Hypothalamus (tissue), 51 donors: Measurements from ENCODE around the gene SYTL5.

ENCODE experiments used
- DNase-seq, 51 donors: peaks; one replicate each; lab custom pipeline; 2025; lab: John Stamatoyannopoulos, UW

SYTL5 gene

GRCh38 chrX:38018766-38019425, 12.5 kb downstream of the SYTL5 start:
- DNase-seq: no peak

GRCh38 chrX:38028300-38028699, 21.9 kb downstream of the SYTL5 start:
- DNase-seq: no peak

GRCh38 chrX:38036466-38036865, 30.1 kb downstream of the SYTL5 start:
- no peak for DNase-seq

- DNase-seq: no peak
These were observed 32.1 kb downstream of the SYTL5 start for GRCh38 chrX:38038501-38038900.

- no peak for DNase-seq
These were observed 34.9 kb downstream of the SYTL5 start for GRCh38 chrX:38041237-38041636.

GRCh38 chrX:38044701-38045100, 38.3 kb downstream of the SYTL5 start:
- DNase-seq: no peak

- no peak for DNase-seq
These were observed 39.3 kb downstream of the SYTL5 start for GRCh38 chrX:38045538-38046096.

GRCh38 chrX:38048886-38049285, 42.5 kb downstream of the SYTL5 start:
- no peak for DNase-seq

GRCh38 chrX:38050806-38051205, 44.5 kb downstream of the SYTL5 start:
- no peak for DNase-seq

GRCh38 chrX:38052096-38052495, 45.7 kb downstream of the SYTL5 start:
- DNase-seq: no peak

GRCh38 chrX:38055170-38055847, 49.0 kb downstream of the SYTL5 start:
- no peak for DNase-seq

- DNase-seq: no peak
These were observed 54.1 kb downstream of the SYTL5 start for GRCh38 chrX:38060331-38060878.

GRCh38 chrX:38061335-38061734, 55.0 kb downstream of the SYTL5 start:
- DNase-seq: no peak

GRCh38 chrX:38066934-38067333, 60.6 kb downstream of the SYTL5 start:
- no peak for DNase-seq

- DNase-seq: no peak
These were observed 62.9 kb downstream of the SYTL5 start for GRCh38 chrX:38069273-38069672.

- no peak for DNase-seq
These were observed 63.6 kb downstream of the SYTL5 start for GRCh38 chrX:38069991-38070390.

GRCh38 chrX:38079463-38079862, 73.1 kb downstream of the SYTL5 start:
- DNase-seq: no peak

GRCh38 chrX:38080808-38081207, 74.5 kb downstream of the SYTL5 start:
- no peak for DNase-seq

GRCh38 chrX:38081909-38082308, 75.6 kb downstream of the SYTL5 start:
- no peak for DNase-seq

GRCh38 chrX:38082309-38082708, 76.0 kb downstream of the SYTL5 start:
- DNase-seq: no peak

GRCh38 chrX:38085813-38086212, 79.5 kb downstream of the SYTL5 start:
- no peak for DNase-seq
